BLaER1 (cell line): Measurements from ENCODE around the gene REXO5.
A peak's percentile ranks its signal among the peaks of the same experiment; 100 is the strongest.

Experiments
- H3K27ac ChIP-seq: shearing (Covaris generic); formaldehyde crosslinking; 2 replicates; pipeline ENCODE4 v1.8.1; 2022
- H3K27me3 ChIP-seq: shearing (Covaris generic); formaldehyde crosslinking; 2 replicates; pipeline ENCODE4 v1.8.1; 2022
- H3K36me3 ChIP-seq: shearing (Covaris generic); formaldehyde crosslinking; 2 replicates; pipeline ENCODE4 v1.8.1; 2022
- H3K4me1 ChIP-seq: shearing (Covaris generic); formaldehyde crosslinking; 2 replicates; pipeline ENCODE4 v1.8.1; 2022
- H3K4me2 ChIP-seq: shearing (Covaris generic); formaldehyde crosslinking; 2 replicates; pipeline ENCODE4 v1.8.1; 2022
- H3K4me3 ChIP-seq: shearing (Covaris generic); formaldehyde crosslinking; 2 replicates; pipeline ENCODE4 v1.8.1; 2022
- H3K9ac ChIP-seq: shearing (Covaris generic); formaldehyde crosslinking; 2 replicates; pipeline ENCODE4 v1.8.1; 2022
- H3K9me3 ChIP-seq: shearing (Covaris generic); formaldehyde crosslinking; 2 replicates; pipeline ENCODE4 v1.8.1; 2022
- H4K20me1 ChIP-seq: shearing (Covaris generic); formaldehyde crosslinking; 2 replicates; pipeline ENCODE4 v1.8.1; 2022
- Cebpa-rat ChIP-seq: shearing (Covaris generic); IDR thresholded peaks from 2 replicates; pipeline ENCODE4 v1.8.1; 2022

REXO5 gene

GRCh38 chr16:20818929-20819585, 12.7 kb downstream of the REXO5 start:
- H3K4me2 ChIP-seq, result no peak overlapping the region
- no peak for TF ChIP-seq Cebpa-rat
- H3K36me3 ChIP-seq, result no peaks in the 10 kb centered on the region
- no peaks in the 10 kb centered on the region for H3K27me3 ChIP-seq
- peaks cover 15% of the 10 kb centered on the region for H3K4me1 ChIP-seq
- H3K9me3 ChIP-seq, result 0 out of 2 replicates have a peak, but pooled peaks cover 3% of the 10 kb centered on the region
- no peak overlapping the region for H3K27ac ChIP-seq
- no peaks in the 10 kb centered on the region for H4K20me1 ChIP-seq
- H3K4me3 ChIP-seq, result no peak overlapping the region
- no peak overlapping the region for H3K9ac ChIP-seq

- Histone ChIP-seq H4K20me1 (no peaks in the 10 kb centered on the region), H3K36me3 (no peaks in the 10 kb centered on the region), H3K27ac (no peak overlapping the region), H3K4me1 (peaks cover 15% of the 10 kb centered on the region), H3K4me3 (no peak overlapping the region), H3K9me3 (0 out of 2 replicates have a peak, but pooled peaks cover 3% of the 10 kb centered on the region), H3K27me3 (no peaks in the 10 kb centered on the region), H3K9ac (no peak overlapping the region), H3K4me2 (peak overlapping the region; percentile 73; the same call in 1 of the 2 replicates)
- TF ChIP-seq Cebpa-rat, result no peak
Observed at GRCh38 chr16:20821682-20822081, 15.4 kb downstream of the REXO5 start.

GRCh38 chr16:20822521-20823325, 16.4 kb downstream of the REXO5 start:
- Histone ChIP-seq H3K27me3 (no peaks in the 10 kb centered on the region), H3K9me3 (0 out of 2 replicates have a peak, but pooled peaks cover 3% of the 10 kb centered on the region), H3K36me3 (no peaks in the 10 kb centered on the region), H3K4me3 (no peak overlapping the region), H3K4me2 (peak overlapping the region; percentile 73), H3K4me1 (peaks cover 15% of the 10 kb centered on the region), H4K20me1 (no peaks in the 10 kb centered on the region), H3K27ac (peak overlapping the region; percentile 35; the same call in 1 of the 2 replicates), H3K9ac (no peak overlapping the region)
- TF ChIP-seq Cebpa-rat, result no peak

DNA sequence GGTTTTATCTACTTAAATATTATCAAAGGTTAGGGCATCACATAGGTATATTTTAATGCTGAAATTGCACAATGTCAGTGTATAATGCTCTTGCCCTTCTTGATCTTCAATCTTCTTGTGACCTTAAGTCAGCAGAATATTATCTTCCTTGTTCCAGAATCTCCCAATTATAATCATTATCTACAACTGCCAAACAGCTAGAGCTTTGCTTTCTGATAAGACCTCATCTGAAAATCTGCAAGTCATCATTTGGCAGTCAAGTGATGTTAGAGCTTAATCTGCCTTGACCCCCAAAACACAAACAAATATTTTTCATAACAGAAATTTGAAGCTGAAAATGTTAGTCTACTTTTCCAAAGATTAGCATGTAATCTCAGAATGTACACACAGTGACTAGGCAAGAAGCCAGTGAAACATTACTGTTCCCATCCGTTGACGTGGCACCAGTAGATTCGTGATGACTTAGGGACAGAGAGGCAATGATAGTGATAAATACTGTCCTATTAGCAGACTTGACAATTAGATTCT, 19.8 kb downstream of the REXO5 start:
- Histone ChIP-seq H3K9ac (no peak overlapping the region), H3K27me3 (no peaks in the 10 kb centered on the region), H4K20me1 (no peaks in the 10 kb centered on the region), H3K4me2 (no peak overlapping the region), H3K36me3 (no peaks in the 10 kb centered on the region), H3K4me3 (no peak overlapping the region), H3K4me1 (peaks cover 15% of the 10 kb centered on the region), H3K27ac (no peak overlapping the region), H3K9me3 (0 out of 2 replicates have a peak, but pooled peaks cover 3% of the 10 kb centered on the region)
- TF ChIP-seq Cebpa-rat, result no peak

DNA sequence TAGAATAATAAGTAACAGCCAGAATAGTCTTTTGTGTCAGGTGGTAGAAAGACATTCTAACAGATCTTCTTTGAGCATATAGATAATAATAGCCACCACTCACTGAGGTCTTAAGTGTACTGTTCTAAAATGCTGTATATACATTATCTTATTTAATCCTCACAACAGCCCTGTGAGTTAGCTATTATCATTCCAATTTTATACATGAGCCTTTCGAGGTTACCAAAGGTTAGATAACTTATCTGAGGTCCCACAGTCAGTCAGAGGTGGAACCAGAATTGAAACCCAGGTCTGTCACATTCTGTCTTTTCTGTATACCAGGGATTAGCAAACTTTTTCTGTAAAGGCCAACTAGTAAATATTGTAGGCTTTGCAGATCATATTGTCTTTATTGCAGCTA, 23.2 kb downstream of the REXO5 start:
- Histone ChIP-seq H3K9ac (no peak overlapping the region), H3K27me3 (no peaks in the 10 kb centered on the region), H3K9me3 (0 out of 2 replicates have a peak, but pooled peaks cover 6% of the 10 kb centered on the region), H3K36me3 (no peaks in the 10 kb centered on the region), H3K4me1 (no peaks in the 10 kb centered on the region), H3K4me3 (no peak overlapping the region), H3K4me2 (no peak overlapping the region), H4K20me1 (no peaks in the 10 kb centered on the region), H3K27ac (no peak overlapping the region)
- TF ChIP-seq Cebpa-rat, result no peak

- Histone ChIP-seq H3K9me3 (0 out of 2 replicates have a peak, but pooled peaks cover 6% of the 10 kb centered on the region), H3K4me2 (no peak overlapping the region), H3K27ac (no peak overlapping the region), H3K4me1 (no peaks in the 10 kb centered on the region), H3K4me3 (no peak overlapping the region), H3K27me3 (no peaks in the 10 kb centered on the region), H3K36me3 (no peaks in the 10 kb centered on the region), H4K20me1 (no peaks in the 10 kb centered on the region), H3K9ac (no peak overlapping the region)
- no peak for TF ChIP-seq Cebpa-rat
Observed at GRCh38 chr16:20830372-20830771, 24.0 kb downstream of the REXO5 start.

DNA sequence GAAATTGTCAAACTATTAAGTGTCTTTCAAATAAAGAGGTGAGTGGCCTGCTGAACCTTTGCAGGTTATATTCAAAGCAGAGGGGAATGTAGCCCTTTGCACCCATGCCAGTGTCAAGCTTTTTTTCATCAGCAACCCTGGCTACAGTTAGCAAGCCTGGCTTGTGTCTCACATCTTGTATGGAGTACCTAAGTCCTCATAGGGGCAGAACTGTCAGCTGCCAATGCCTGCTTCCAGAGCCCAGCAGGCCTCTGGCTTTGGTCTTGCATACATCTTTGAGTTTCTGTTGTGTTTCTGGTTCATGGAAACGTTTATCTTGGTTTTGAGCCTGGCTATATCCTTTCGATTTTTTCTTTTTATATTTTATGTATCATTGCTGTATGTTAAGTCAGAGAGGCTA, 26.8 kb downstream of the REXO5 start:
- Histone ChIP-seq H3K4me3 (no peak overlapping the region), H3K4me1 (no peaks in the 10 kb centered on the region), H3K4me2 (no peak overlapping the region), H3K27ac (no peak overlapping the region), H3K9ac (no peak overlapping the region), H4K20me1 (no peaks in the 10 kb centered on the region), H3K9me3 (peaks cover 14% of the 10 kb centered on the region), H3K36me3 (no peaks in the 10 kb centered on the region), H3K27me3 (no peaks in the 10 kb centered on the region)
- no peak for TF ChIP-seq Cebpa-rat

GRCh38 chr16:20838240-20838639, 31.9 kb downstream of the REXO5 start:
- no peak overlapping the region for H3K27ac ChIP-seq
- no peaks in the 10 kb centered on the region for H4K20me1 ChIP-seq
- no peak overlapping the region for H3K4me2 ChIP-seq
- no peak for TF ChIP-seq Cebpa-rat
- H3K36me3 ChIP-seq, result no peaks in the 10 kb centered on the region
- no peaks in the 10 kb centered on the region for H3K27me3 ChIP-seq
- no peak overlapping the region for H3K4me3 ChIP-seq
- peaks cover 14% of the 10 kb centered on the region for H3K9me3 ChIP-seq
- H3K9ac ChIP-seq, result no peak overlapping the region
- peaks cover 3% of the 10 kb centered on the region for H3K4me1 ChIP-seq

GRCh38 chr16:20839504-20839903, 33.2 kb downstream of the REXO5 start:
- no peak for TF ChIP-seq Cebpa-rat
- H3K9ac ChIP-seq, result no peak overlapping the region
- no peaks in the 10 kb centered on the region for H4K20me1 ChIP-seq
- H3K4me2 ChIP-seq, result no peak overlapping the region
- no peak overlapping the region for H3K4me3 ChIP-seq
- H3K27me3 ChIP-seq, result no peaks in the 10 kb centered on the region
- peaks cover 16% of the 10 kb centered on the region for H3K4me1 ChIP-seq
- no peak overlapping the region for H3K27ac ChIP-seq
- no peaks in the 10 kb centered on the region for H3K36me3 ChIP-seq
- peaks cover 9% of the 10 kb centered on the region for H3K9me3 ChIP-seq

GRCh38 chr16:20844054-20844453, 37.7 kb downstream of the REXO5 start:
- TF ChIP-seq Cebpa-rat, result no peak
- Histone ChIP-seq H3K4me1 (peaks cover 31% of the 10 kb centered on the region), H3K9me3 (no peaks in the 10 kb centered on the region), H3K36me3 (no peaks in the 10 kb centered on the region), H3K4me3 (no peak overlapping the region), H3K9ac (no peak overlapping the region; the same call in 1 of the 2 replicates), H4K20me1 (no peaks in the 10 kb centered on the region), H3K27me3 (no peaks in the 10 kb centered on the region), H3K4me2 (peak overlapping the region; percentile 64), H3K27ac (no peak overlapping the region)
